ENCODE results near the gene VPS13D.

The VPS13D gene

DNA sequence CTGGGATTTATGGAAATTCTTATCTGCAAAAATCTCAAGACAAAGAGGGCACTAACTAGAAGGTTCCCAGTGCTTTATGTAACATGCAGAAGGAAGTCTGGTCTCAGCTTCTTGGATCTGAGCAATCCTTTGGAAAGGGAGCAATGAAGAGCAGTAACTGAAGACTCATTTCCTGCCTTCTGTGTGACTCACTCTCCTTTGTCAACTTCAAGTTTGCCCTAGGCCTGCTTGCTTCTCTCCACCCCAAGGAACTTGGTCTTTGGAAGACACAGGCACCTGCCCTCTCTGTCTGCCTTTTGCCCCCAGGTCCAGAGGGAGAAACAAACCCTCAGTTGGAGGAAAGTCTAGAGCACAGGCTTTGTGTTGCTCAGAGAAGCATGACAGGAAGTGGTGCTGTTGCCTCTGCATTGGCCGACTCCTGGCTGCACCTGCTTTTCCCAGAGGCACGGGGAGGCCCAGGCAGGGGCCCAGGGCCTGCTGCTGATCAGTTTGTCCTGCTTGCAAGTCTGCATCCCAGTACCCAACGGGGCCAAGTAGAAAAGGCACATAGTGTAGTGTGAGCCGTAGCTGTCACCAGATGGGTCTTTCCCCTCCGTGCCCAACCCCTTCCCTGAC, 251.0 kb downstream of the VPS13D start:
- no peak for DNase-seq (ENCODE audit: low read depth in 1 of 2, low spot score in 1 of 2)

DNA sequence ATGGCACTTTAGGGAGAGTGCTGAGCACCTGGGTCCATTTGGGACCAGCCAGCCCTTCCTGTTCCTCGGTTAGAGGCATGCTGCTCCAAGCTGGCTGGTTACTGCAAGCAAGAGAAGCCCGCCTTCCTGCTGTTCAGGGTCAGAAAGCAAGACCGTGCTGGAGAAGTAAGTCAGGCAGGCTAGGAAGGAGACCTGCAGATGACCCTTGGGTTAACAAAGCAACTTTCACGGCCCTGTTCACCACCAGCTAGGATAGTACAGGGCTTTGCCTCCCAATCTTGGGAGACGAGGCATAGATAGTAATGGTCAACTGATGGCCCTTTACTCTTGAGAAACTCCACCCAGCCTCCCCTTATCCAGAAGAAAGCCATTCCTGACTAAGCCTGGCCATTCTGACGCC, 252.1 kb downstream of the VPS13D start:
- no peak for DNase-seq (ENCODE audit: low read depth in 1 of 2, low spot score in 1 of 2)

GRCh38 chr1:12482988-12483387, 253.2 kb downstream of the VPS13D start:
- DNase-seq (ENCODE audit: low read depth in 1 of 2, low spot score in 1 of 2): no peak

DNA sequence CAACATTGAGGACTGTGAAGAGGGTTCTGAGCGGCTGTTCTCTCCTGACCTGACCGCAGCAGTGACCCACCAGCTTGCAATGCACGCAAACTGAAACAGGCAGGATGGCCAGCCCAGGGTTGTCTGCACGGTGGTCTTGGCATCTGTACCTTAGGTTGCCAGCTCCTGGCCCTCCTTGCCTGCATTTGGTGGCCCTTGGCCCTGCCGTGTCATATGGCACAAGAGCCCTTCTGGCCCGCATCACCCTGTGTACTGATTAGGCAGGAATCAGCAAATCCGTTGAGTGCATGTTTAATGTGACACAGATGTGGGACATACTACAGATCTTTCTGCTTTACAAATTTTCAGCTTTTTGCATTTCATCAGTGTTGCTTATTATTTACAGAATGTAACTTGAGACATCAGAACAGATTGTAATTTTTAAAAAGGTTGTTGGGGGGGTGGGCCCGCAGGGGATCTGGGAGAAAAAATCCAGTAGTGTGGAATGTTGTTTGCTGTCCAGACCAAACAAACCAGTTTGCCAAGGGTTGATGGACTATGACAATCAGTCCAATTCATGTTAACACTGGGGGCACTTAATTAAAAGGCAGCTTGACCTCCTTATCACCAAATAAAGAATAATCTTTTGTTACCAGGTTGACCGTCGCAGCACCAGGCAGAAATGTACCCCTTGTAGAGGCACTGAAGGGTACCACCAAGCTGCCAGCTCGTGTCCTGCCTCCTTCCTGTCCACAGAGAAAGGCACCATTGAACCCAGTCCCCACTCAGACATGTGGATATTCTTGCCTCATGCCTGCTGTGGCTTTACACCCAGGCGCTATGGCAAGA, 255.6 kb downstream of the VPS13D start:
- no peak for DNase-seq (ENCODE audit: low read depth in 1 of 2, low spot score in 1 of 2)

- no peak for DNase-seq (ENCODE audit: low read depth in 1 of 2, low spot score in 1 of 2)
These were observed 256.2 kb downstream of the VPS13D start for GRCh38 chr1:12486059-12486341.

- DNase-seq (ENCODE audit: low read depth in 1 of 2, low spot score in 1 of 2): no peak
These were observed 256.7 kb downstream of the VPS13D start for GRCh38 chr1:12486401-12487005.

DNA sequence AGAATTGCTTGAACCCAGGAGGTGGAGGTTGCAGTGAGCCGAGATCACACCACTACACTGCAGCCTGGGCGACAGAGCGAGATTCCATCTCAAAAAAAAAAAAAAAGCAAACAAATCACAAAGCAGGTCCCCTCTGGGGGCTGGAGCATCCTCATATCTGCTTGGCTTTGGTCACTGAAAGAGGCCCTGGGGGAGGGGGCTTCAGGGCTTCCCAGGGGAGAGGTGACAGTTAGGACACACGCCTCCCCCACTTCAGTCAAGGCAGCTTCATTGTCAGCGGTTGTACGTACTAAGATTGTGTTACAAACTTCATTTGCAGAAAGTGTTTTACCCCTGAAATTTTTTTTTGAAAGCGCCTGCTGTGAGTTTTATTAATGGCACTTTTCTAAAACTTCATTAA, 257.7 kb downstream of the VPS13D start:
- no peak for DNase-seq (ENCODE audit: low read depth in 1 of 2, low spot score in 1 of 2)

- no peak for DNase-seq (ENCODE audit: low read depth in 1 of 2, low spot score in 1 of 2)
These were observed 259.0 kb downstream of the VPS13D start for GRCh38 chr1:12488666-12489354.

- no peak for DNase-seq (ENCODE audit: low read depth in 1 of 2, low spot score in 1 of 2)
These were observed 260.8 kb downstream of the VPS13D start for GRCh38 chr1:12490532-12491142.

DNA sequence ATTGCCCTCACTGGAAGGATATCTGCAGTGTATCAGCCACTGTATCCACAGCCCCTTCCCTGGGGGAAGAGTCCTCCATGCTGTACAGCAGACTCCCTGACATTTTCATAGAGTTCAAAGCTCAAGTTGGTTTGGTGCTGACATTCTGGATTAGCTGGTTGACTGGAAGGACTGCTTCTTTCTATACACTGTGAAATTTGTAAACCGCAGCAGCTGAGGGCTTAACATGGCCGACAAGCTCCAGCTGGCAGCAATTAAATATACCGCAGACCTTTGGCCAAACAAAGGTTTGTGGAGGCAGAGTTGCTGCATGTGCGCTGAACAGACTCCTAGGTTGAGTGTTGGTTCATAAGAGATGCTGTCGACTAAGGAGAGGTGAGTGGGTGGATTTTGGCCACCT, 261.8 kb downstream of the VPS13D start:
- no peak for DNase-seq (ENCODE audit: low read depth in 1 of 2, low spot score in 1 of 2)

DNA sequence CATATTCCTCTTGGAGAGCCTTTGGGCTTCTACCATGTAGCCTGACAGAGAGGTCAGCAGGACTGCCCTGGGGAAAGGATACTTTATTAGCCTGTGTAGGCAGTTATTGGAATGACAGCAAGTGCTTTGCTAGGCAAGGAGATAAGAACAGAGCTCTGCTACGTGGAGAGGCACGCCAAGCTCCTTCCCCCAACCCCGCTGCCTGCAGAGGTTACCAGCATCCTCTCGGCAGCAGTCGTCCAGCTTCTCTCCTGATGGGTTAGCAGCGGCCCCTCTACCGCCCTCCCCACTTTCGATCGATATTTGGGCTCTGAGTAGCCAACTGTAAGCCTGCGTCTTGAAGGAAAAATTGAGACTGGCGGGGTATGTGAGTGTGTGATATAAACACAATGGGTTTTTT, 265.9 kb downstream of the VPS13D start:
- DNase-seq (ENCODE audit: low read depth in 1 of 2, low spot score in 1 of 2): no peak

GRCh38 chr1:12496154-12496961, 266.5 kb downstream of the VPS13D start:
- DNase-seq (ENCODE audit: low read depth in 1 of 2, low spot score in 1 of 2): no peak

- DNase-seq (ENCODE audit: low read depth in 1 of 2, low spot score in 1 of 2): no peak
These were observed 269.9 kb downstream of the VPS13D start for GRCh38 chr1:12499539-12500240.

DNA sequence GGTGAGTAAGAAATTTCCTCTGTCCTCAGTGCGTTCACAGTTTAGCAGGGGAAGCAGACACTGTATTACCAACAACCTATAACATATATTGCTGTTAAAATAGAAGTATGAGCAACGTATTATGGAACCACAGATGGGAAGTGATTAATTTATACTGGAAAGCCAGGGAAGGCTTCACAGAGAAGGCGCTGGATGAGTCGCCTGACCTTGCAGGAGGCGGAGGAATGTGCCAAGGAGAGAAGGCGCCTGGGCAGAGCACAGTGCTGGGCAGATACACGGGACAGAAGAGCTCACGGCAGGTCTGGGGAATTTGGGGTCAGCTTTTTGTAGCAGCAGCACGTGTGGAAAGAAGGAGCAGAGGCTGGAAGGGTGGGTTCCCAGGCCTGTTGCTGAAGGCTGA, 271.8 kb downstream of the VPS13D start:
- DNase-seq (ENCODE audit: low read depth in 1 of 2, low spot score in 1 of 2): no peak

DNA sequence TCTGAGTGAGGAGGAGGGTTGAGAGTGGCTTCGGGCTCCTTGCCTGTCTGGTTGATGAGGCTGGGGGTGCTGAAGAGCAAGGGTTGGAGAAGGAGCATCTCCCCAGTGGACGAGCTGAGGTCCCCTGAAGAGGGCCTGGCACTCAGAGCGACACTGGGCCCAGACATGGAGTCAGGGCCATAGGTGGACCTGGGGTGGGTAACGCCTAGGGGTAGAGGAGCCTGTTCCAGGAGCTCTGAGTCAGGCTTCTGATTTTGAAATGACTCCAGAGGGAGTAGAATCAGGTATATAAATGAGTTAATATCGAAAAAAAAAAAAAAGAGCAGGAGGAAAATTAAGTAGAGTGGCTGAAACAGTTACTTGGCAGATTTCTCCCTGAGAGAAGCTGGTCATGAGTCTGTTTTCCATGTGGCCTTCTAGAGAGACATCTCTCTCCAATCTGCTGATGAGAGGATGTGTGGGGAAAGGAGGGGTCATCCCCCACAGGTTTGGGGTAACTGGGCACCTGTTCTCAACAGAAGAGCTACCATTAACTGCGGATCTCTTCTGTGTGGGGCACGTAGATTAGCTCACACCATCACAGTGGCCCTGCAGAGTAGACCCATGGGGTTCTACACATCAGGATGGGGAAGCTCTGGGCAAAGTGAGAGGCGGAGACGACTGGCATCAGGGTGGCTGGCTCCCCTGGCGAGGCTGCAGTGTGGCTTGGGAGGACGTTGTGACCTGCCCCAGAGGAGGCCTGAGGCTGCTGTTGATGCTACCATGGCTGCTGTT, 272.7 kb downstream of the VPS13D start:
- no peak for DNase-seq (ENCODE audit: low read depth in 1 of 2, low spot score in 1 of 2)

DNA sequence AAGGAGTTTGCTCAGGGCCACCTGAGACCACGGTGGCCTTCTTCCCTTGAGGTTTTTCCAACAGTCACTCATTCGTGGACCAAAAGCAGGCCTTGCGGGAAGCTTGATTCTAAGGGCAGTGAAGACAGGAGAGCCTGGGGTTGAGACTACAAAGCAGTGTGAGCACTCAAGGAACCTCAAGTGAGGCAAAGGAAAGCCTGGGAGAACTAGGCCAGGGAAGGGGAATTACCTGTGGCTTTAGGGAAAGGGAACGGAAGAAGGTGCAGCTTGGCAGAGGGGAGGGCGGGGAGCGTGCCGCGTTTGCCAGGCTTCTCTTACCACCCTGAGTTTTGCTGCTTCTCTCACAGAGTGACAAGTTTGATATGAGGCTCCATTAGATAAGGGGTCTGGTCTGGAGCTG, 273.9 kb downstream of the VPS13D start:
- DNase-seq (ENCODE audit: low read depth in 1 of 2, low spot score in 1 of 2): no peak

GRCh38 chr1:12504601-12505000, 274.8 kb downstream of the VPS13D start:
- no peak for DNase-seq (ENCODE audit: low read depth in 1 of 2, low spot score in 1 of 2)

DNA sequence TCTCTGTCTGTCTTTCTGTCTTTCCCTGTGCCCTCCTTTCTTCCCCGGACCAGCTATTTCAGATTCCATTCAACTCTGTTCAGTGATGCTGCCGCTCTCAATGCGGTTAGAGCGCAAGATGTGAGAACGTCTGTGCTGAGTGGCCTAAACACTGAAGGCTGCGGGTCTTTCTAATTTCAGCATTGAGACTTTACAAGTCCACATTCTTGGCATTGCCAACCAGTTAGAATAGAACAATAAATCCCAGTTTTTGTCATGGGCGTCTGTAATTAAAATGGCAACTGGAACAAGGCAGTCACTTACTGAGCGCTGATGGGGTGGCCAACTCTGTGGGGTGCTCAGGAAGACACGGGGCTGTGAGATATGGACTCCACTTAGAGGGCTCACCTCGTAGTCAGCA, 275.4 kb downstream of the VPS13D start:
- no peak for DNase-seq (ENCODE audit: low read depth in 1 of 2, low spot score in 1 of 2)

DNA sequence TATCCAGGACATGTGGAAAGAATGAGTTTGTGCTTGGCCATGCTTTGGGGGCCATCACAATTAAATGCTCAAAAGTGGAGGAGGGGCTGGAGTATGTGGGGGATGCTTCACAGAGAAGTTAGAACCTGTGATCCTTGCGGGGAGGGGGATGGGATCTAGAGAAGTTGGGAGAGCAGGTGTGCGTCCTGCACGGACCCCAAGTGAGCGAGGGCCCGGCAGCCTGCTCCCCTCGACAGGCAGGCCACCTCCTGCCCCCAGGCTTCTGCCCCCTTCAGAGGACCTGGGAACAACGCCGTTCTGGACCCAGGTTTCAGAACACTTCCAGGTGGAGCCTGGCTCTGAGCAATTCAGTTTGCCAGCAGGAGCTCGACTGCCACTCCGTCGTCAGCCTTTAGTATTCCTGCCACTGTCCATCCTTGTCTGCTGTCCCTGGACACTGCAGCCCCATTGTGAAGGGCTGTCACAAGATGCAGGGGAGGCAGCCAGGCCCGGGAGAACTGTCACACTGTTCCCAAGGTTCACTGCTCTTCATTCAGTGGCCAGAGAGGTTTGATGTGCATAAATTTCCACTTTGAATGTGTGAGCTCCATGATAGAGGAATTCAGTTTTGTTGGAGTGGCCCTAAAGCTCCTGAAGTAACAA, 275.9 kb downstream of the VPS13D start:
- DNase-seq (ENCODE audit: low read depth in 1 of 2, low spot score in 1 of 2): no peak

Data from activated T-helper 1 cell treated with anti-CD3 and anti-CD28 coated beads, Interleukin-2, amount 50 U/mL, for 16 hours (primary cell).